ENCODE measurements around the gene MRTO4. TPM values are rescaled to one million over a fixed set of nuclear protein-coding genes. Genes with fewer than 3 reads are reported as not detected.
"Not testable (repeated sequence)": the region's sequence is repeated elsewhere in the genome, so short reads cannot be mapped to it uniquely, and the experiment has no call there.

Gene MRTO4
- total RNA-seq, 1 experiment from 2014 or later, result 130 TPM

DNA sequence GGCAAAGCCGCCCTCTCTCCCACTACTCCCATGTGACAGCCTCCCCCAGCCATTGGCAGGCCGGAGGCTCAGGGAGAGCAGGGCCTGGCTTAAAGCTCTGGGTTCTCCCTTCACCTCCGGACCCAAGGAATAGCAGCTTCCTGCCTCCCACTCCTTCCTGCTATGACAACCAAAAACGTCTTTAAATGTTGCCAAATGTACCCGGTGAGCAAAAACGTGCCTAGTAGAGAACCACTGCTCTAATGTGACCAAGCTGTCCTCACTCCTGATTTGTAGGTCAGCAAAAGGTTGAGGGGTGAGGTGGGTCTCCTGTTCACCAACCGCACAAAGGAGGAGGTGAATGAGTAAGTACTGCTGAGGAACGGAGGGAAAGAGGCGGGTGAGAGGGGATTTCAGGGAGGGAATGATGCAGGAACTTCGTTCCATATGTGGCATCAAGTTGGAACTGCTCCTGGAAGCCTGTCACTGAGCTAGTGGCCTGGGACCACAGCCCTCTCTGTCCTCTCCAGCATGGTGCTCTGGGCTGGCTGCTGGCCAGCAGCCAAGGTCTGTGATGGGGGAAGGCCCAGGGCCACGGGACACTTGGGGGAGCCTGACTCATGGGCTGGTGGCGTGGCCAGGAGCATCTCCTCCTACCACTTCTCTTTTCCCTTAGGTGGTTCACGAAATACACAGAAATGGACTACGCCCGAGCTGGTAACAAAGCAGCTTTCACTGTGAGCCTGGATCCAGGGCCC, 5.7 kb downstream of the MRTO4 start:
- Histone ChIP-seq H3K36me3 (peaks cover 74% of the 10 kb centered on the region), H3K4me3 (no peak overlapping the region), H3K27me3 (no peaks in the 10 kb centered on the region), H3K9me3 (no peaks in the 10 kb centered on the region)
- DNase-seq, result no peak

DNA sequence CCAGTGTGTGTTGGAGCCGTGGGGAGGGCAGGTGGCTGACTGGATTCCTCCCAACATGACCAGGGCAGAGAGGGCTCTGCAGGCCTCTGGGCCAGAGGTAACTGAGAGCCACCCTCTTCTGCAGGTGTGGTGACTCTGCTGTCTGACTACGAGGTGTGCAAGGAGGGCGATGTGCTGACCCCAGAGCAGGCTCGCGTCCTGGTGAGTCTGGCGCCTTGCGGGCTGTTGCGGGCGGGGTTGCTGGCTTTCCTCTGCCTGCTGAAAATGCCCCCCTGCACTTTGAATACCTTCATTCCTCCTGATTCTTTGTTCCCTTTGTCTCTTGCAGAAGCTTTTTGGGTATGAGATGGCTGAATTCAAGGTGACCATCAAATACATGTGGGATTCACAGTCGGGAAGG, 6.7 kb downstream of the MRTO4 start:
- no peak overlapping the region for H3K4me3 ChIP-seq
- DNase-seq, result no peak
- peaks cover 68% of the 10 kb centered on the region for H3K36me3 ChIP-seq

DNA sequence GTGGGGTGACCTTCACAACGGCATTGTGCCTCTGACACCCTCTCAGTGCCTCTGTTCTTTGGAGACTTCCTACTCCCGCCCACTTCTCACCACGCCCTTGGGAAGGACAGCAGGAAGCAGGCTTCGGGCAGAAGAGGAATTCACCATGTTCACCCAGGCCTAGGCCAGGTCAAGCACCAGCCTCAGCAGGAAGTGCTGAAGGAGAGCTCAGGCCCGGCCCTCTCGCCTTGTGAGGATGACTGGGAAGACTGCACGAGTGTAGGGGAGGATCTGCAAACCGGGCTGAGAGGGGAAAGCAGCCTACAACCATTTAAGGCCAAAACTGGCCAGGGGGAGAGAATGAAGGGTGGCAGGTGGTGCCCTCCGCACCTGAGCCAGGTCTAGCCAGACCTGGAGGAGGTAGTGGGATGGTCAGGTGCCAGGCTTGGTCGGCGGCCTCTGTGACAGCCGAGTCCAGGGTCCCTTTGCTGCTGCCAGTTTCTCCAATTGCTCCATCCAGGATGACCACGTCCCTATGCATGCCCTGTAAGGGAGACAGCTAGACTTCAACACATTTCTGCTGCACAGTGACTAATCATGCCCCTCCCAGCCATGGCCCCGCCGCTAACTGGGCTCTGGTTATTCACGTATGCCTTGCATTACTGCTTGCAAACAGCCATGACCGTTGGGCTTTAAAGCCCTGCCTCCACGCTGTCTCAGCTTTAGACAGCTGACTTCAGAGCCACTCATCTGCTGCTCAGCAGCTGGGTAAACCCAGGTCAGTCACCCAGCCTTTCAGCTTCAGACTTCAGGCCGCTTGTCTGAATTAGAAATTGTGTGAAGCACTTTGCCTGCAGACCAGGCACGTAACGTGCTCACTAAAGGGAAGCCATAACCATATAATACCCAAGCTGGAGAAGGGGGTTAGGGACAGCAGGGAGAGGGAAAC, 8.9 kb downstream of the MRTO4 start:
- H3K4me3 ChIP-seq, result no peak overlapping the region
- peak; percentile 60 for DNase-seq
- no peaks in the 10 kb centered on the region for H3K9me3 ChIP-seq
- H3K36me3 ChIP-seq, result peaks cover 51% of the 10 kb centered on the region
- H3K27me3 ChIP-seq, result no peaks in the 10 kb centered on the region

More for the DNA sequence above, 6.7 kb downstream of the MRTO4 start:
- Histone ChIP-seq H3K27me3 (no peaks in the 10 kb centered on the region), H3K9me3 (no peaks in the 10 kb centered on the region)

DNA sequence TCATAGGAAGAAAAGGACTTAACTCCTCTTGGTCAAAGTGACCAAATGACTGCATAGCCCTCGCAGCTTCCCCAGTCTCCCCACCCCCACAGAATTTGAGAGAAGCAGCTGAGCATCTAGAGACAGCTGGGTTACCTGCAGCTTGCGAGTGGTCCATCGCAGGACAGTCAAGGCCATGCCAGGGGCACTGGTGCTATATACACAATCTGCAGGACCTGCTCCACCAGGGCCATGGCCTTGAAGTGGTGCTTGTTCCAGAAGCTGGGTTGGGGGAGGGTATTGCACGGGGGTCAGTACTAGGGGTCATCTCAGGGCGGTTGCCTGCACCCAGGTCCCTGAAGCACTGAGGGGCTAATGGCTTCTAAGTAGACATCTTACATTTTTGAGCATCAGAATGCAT, 10.4 kb downstream of the MRTO4 start:
- Histone ChIP-seq H3K27me3 (no peaks in the 10 kb centered on the region), H3K4me3 (no peak overlapping the region), H3K9me3 (no peaks in the 10 kb centered on the region), H3K36me3 (peaks cover 36% of the 10 kb centered on the region)
- DNase-seq, result no peak

DNA sequence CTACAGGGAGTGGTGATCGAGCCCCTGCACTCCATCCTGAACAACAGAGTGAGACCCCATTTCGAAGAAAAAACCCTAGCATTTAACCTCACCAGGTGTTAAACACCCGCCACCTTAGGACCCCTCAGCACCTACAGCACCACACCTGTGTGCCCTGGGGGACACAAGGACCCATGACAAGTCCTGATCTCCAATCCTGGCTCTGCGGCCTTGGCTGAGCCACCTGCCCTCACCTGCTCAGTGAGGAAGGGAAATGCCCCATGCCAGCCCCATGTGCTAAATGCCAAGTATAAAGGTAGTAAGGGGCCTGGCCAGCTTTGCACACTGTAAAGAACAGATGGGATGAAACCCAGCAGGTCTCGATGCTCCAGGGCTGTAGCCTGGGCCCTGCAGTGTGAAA, 11.1 kb downstream of the MRTO4 start:
- H3K9me3 ChIP-seq, result no peaks in the 10 kb centered on the region
- no peaks in the 10 kb centered on the region for H3K27me3 ChIP-seq
- H3K4me3 ChIP-seq, result no peak overlapping the region
- DNase-seq, result no peak
- H3K36me3 ChIP-seq, result peaks cover 29% of the 10 kb centered on the region

DNA sequence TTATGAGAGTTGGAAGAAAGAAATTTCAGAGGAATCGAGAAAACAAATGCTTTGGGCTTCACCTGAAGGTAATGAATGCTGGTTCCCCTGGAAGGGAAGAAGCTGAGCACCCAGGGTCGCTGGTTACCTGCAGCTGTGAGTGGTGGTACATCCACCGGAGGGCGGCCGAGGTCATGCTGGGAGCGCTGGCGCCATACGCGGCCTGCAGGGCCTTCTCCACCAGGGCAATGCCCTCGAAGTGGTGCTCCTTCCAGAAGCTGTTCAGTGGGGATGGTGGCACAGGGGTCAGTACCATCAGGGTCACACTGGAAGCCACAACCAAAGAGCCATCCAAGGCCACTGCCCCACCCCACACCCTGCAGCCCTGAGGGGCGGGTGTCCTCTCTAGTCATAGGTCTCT, 16.8 kb downstream of the MRTO4 start:
- Histone ChIP-seq H3K4me3 (no peak overlapping the region), H3K9me3 (no peaks in the 10 kb centered on the region), H3K36me3 (no peaks in the 10 kb centered on the region), H3K27me3 (no peaks in the 10 kb centered on the region)
- DNase-seq, result no peak

DNA sequence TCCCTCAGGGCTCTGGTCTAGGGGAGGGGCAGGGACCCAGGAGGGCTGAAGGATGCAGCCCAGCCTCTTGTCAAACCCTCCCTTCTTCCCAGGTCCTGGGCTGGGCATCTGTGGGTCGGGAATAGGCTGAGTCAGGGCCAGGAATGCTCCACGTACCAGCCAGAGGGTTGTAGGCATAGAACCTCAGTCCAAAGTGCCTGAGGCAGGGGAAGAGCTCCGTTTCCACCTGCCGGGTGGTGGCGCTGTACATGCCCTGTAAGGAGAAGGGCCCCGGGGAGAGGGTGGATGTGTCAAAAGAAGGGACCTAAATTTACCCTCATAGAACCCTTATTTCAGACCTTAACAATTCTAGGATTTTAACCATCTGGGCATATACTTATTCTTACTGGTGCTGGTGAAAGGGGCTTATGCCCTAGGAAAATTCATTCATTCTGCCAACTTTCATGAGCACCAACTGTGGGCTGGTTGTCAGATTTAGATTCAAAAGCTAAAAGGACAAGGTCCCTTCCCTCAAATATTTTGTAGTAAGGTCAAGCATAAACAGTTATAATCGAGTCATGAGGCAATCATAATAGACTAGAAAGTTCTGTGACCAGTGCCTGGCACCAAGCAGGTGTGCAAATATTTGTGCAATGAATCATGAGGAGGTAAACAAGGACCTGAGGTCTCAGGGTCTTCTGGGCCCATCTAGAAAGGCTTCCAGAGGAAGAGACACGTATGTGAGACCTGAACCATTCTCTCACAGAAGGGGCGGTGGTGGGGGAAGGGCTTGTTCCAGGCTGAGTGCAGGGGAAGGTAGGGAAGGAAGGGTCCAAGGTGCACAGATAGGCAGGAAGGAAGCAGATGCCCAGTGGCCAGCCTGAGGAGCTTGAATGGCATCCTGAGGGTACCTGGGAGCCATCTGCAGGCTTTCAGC, 18.1 kb downstream of the MRTO4 start:
- DNase-seq, H3K27me3 ChIP-seq, H3K9me3 ChIP-seq, H3K36me3 ChIP-seq, H3K4me3 ChIP-seq: not testable (repeated sequence)

DNA sequence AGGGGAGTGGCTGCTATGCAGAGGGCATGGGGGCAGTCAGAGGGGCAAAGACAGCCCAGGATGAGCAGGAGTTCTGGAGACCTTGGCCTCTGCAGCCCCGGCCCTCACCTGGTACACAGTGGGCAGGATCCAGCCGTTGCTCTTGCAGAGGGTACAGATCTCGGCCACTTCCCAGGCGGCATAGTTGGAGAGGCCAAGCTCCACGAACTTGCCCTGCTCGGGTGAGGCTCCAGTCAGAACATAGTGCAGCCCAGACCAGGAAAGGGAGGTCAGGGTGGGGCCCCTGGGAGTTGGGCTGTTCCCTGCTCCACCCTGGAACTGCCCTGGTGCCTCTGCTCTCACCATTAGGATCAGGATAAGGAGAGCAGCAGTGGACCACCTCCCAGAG, 18.7 kb downstream of the MRTO4 start:
- H3K36me3 ChIP-seq, H3K4me3 ChIP-seq, H3K27me3 ChIP-seq, H3K9me3 ChIP-seq, DNase-seq: not testable (repeated sequence)

GRCh38 chr1:19272064-19272463, 20.5 kb downstream of the MRTO4 start:
- no peak for DNase-seq
- Histone ChIP-seq H3K9me3 (0 out of 2 replicates have a peak, but pooled peaks cover 2% of the 10 kb centered on the region), H3K36me3 (no peaks in the 10 kb centered on the region), H3K27me3 (no peaks in the 10 kb centered on the region), H3K4me3 (no peak overlapping the region)

DNA sequence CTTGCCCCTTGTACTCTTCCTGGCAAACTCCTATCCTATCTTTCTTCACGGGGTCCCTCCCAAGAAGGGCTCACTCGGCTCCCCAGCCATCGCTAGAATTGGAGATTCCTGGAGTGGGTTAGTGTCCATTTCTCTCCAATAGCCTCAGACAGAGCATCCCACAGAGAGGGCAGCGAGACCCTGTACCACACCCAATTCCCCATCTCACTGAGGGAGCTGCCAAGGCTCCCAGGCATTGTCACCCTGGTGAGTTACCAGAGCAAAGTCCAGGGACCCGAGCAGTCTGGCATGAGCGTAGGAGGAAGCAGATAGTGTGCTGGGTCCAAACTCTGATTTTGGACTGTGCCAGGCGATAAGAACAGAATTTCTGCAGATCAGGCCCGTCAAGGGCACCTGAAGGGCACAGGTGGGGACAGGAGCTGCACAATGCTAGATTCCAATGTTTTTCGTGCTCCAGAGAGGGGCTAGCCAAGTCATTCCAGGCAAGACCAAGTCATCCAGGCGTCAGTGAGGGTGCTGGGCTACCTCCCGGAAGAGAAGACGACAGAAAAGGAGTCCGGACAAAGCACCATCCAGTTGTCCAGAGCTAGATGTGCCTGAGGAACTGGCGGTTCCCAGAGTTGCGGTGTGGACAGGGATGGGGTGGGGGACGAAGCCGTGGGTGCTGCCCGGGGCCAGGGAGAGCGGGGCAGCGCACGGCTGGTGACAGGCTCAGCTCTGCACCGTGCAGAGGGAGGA, 21.7 kb downstream of the MRTO4 start:
- H3K4me3 ChIP-seq, result no peak overlapping the region
- 0 out of 2 replicates have a peak, but pooled peaks cover 2% of the 10 kb centered on the region for H3K9me3 ChIP-seq
- H3K36me3 ChIP-seq, result no peaks in the 10 kb centered on the region
- DNase-seq, result no peak
- H3K27me3 ChIP-seq, result no peaks in the 10 kb centered on the region

- H3K27me3 ChIP-seq, H3K9me3 ChIP-seq, DNase-seq, H3K36me3 ChIP-seq, H3K4me3 ChIP-seq: not testable (repeated sequence)
Observed at GRCh38 chr1:19273844-19274531, 22.4 kb downstream of the MRTO4 start.

DNA sequence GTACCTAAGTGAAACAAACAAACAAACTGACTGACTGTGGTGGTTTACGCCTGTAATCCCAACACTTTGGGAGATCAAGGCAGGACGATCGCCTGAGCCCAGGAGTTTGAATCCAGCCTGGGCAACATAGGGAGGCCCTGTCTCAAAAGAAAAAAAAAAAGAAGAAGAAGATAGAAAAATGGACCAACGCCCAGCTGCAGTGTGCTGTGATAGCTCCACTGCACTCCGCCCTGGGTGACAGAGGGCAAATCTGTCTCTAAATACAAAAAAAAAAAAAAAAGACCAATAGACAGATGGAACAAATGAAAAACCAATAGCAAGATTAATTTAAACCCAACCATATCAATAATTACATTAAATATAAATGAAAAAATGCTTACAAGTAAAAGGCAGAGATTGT, 23.0 kb downstream of the MRTO4 start:
- Histone ChIP-seq H3K9me3 (0 out of 2 replicates have a peak, but pooled peaks cover 2% of the 10 kb centered on the region), H3K27me3 (no peaks in the 10 kb centered on the region), H3K36me3 (no peaks in the 10 kb centered on the region), H3K4me3 (no peak overlapping the region)
- no peak for DNase-seq

DNA sequence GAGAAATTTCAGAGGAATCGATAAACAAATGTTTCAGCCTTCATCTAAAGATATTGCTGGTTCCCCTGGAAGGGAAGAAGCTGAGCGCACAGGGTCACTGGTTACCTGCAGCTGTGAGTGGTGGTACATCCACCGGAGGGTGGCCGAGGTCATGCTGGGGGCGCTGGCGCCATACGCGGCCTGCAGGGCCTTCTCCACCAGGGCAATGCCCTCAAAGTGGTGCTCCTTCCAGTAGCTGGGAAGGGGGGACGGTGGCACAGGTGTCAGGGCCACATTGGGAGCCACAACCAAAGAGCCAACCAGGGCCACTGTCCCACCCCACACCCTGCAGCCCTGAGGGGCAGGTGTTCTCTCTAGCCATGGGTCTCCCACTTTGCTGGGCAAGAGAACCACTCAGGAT, 32.3 kb downstream of the MRTO4 start:
- Histone ChIP-seq H3K4me3 (no peak overlapping the region), H3K9me3 (no peaks in the 10 kb centered on the region), H3K27me3 (no peaks in the 10 kb centered on the region), H3K36me3 (peaks cover 2% of the 10 kb centered on the region; the same call in 1 of the 2 replicates)
- no peak for DNase-seq

GRCh38 chr1:19284881-19285280, 33.3 kb downstream of the MRTO4 start:
- Histone ChIP-seq H3K9me3 (no peaks in the 10 kb centered on the region), H3K27me3 (no peaks in the 10 kb centered on the region), H3K36me3 (peaks cover 2% of the 10 kb centered on the region; the same call in 1 of the 2 replicates), H3K4me3 (no peak overlapping the region)
- no peak for DNase-seq

- not testable (repeated sequence) for H3K36me3 ChIP-seq, H3K4me3 ChIP-seq, H3K27me3 ChIP-seq, DNase-seq, H3K9me3 ChIP-seq
Observed at GRCh38 chr1:19285366-19285765, 33.8 kb downstream of the MRTO4 start.

GRCh38 chr1:19285807-19286206, 34.2 kb downstream of the MRTO4 start:
- H3K4me3 ChIP-seq, H3K36me3 ChIP-seq, DNase-seq, H3K9me3 ChIP-seq, H3K27me3 ChIP-seq: not testable (repeated sequence)
